ENCODE measurements around the gene LIAS.
"Not testable (repeated sequence)": the region's sequence is repeated elsewhere in the genome, so short reads cannot be mapped to it uniquely, and the experiment has no call there.

LIAS gene

GRCh38 chr4:39452860-39453587 lies 5.8 kb upstream of the LIAS start:
- DNase-seq (ENCODE audit: low read depth): no peak

- DNase-seq (ENCODE audit: low read depth): no peak
These were observed 5.1 kb upstream of the LIAS start for GRCh38 chr4:39453738-39454137.

GRCh38 chr4:39455486-39455885 lies 3.4 kb upstream of the LIAS start:
- no peak for DNase-seq (ENCODE audit: low read depth)

- no peak for DNase-seq (ENCODE audit: low read depth)
These were observed 1.7 kb upstream of the LIAS start for GRCh38 chr4:39456946-39457763.

- not testable (repeated sequence) for DNase-seq (ENCODE audit: low read depth)
These were observed 723 bp upstream of the LIAS start for GRCh38 chr4:39458161-39458504.

GRCh38 chr4:39464886-39465501 lies 6.1 kb downstream of the LIAS start:
- no peak for DNase-seq (ENCODE audit: low read depth)

- DNase-seq (ENCODE audit: low read depth): no peak
These were observed 7.9 kb downstream of the LIAS start for GRCh38 chr4:39466747-39467146.

- DNase-seq (ENCODE audit: low read depth): no peak
These were observed 8.6 kb downstream of the LIAS start for GRCh38 chr4:39467464-39467863.

- DNase-seq (ENCODE audit: low read depth): no peak
These were observed 10.7 kb downstream of the LIAS start for GRCh38 chr4:39469429-39470077.

GRCh38 chr4:39470402-39470801 lies 11.5 kb downstream of the LIAS start:
- DNase-seq (ENCODE audit: low read depth): no peak

- no peak for DNase-seq (ENCODE audit: low read depth)
These were observed 13.5 kb downstream of the LIAS start for GRCh38 chr4:39472396-39472795.

GRCh38 chr4:39476187-39476895 lies 17.5 kb downstream of the LIAS start:
- no peak for DNase-seq (ENCODE audit: low read depth)

GRCh38 chr4:39480251-39480650 lies 21.4 kb downstream of the LIAS start:
- no peak for DNase-seq (ENCODE audit: low read depth)

GRCh38 chr4:39480902-39481695 lies 22.2 kb downstream of the LIAS start:
- no peak for DNase-seq (ENCODE audit: low read depth)

- no peak for DNase-seq (ENCODE audit: low read depth)
These were observed 25.9 kb downstream of the LIAS start for GRCh38 chr4:39484582-39485272.

GRCh38 chr4:39486221-39486804 lies 27.5 kb downstream of the LIAS start:
- DNase-seq (ENCODE audit: low read depth): no peak

GRCh38 chr4:39490322-39490721 lies 31.5 kb downstream of the LIAS start:
- no peak for DNase-seq (ENCODE audit: low read depth)

GRCh38 chr4:39494354-39494753 lies 35.5 kb downstream of the LIAS start:
- no peak for DNase-seq (ENCODE audit: low read depth)

GRCh38 chr4:39495446-39496213 lies 36.8 kb downstream of the LIAS start:
- no peak for DNase-seq (ENCODE audit: low read depth)
